ENCODE results near the gene NIPA2.

NIPA2 gene

DNA sequence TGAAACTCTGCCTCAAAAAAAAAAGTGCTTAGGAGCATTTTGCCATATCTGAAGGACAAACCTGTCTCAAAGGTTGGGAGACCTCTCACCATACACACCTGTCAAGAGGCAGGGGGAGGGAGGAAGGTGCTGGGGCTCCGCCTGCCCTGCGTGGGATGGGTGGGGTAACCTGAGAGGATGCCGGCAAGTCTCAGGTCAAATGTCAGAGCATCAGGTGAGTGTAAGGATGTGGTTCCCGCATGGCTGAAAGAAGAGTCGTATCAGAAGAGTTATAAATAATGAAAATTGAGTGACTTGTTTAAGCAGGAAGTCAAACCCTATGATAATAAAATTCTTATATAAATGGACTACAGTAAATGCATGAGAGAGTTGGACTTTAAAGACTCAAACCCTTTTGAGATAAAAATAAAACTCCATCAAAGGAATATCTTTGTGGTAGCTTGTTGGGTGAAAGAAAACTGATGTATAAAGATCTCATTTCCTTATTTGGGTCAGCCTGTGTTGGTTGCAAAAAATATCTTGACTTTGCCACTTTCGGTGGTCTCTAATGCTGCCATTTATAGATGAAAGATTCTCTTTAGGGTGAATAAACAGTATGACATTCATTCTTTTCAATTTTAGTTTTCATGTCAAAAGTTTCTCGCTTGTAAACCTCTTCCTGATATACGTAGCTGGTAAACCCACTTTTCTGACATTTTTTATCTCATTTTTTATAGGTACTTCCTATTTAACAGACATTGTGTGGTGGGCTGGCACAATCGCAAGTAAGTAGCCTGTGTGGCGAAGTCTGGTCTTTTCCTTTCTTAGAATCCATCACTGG, 28.2 kb upstream of the NIPA2 start:
- peaks cover 6% of the 10 kb centered on the region for H3K36me3 Mint-ChIP-seq (ENCODE audit: low read depth)
- TF ChIP-seq, protein P1, sequence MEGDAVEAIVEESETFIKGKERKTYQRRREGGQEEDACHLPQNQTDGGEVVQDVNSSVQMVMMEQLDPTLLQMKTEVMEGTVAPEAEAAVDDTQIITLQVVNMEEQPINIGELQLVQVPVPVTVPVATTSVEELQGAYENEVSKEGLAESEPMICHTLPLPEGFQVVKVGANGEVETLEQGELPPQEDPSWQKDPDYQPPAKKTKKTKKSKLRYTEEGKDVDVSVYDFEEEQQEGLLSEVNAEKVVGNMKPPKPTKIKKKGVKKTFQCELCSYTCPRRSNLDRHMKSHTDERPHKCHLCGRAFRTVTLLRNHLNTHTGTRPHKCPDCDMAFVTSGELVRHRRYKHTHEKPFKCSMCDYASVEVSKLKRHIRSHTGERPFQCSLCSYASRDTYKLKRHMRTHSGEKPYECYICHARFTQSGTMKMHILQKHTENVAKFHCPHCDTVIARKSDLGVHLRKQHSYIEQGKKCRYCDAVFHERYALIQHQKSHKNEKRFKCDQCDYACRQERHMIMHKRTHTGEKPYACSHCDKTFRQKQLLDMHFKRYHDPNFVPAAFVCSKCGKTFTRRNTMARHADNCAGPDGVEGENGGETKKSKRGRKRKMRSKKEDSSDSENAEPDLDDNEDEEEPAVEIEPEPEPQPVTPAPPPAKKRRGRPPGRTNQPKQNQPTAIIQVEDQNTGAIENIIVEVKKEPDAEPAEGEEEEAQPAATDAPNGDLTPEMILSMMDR (IDR thresholded peaks at IDR 0.05), result no peak
- no peaks in the 10 kb centered on the region for H3K9me3 Mint-ChIP-seq

DNA sequence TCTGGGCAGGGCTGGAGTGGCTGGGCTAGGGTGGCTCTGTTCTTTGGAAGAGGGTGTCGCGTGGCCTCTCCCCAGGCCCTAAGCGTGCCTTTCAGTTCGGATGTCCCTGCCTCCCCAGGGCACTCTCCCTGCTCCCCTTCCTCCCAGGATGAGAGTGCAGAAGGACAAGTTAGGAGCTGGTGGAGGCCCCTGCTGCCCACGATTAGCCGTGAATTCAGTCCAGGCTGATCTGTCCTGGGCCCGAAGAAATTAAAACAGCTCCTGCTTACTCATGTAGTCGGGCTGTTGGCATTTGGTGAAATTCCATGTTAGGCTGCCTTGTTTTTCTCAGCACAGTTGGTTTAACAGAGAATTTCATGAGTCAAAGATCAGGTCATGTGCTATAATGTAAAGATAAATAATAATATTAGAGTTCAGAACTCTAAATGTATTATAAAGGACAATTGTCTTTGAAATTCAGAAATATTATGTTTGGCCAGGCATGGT, 27.6 kb upstream of the NIPA2 start:
- TF ChIP-seq, protein P1 (IDR thresholded peaks at IDR 0.05), result no peak
- no peak overlapping the region for H3K4me3 Mint-ChIP-seq
- no peak for DNase-seq
- H3K4me1 Mint-ChIP-seq, result peaks cover 11% of the 10 kb centered on the region
- no peak overlapping the region for H3K27ac Mint-ChIP-seq
- H3K36me3 Mint-ChIP-seq (ENCODE audit: low read depth), result peaks cover 9% of the 10 kb centered on the region
- no peaks in the 10 kb centered on the region for H3K9me3 Mint-ChIP-seq
- no peaks in the 10 kb centered on the region for H3K27me3 Mint-ChIP-seq (ENCODE audit: low read depth, poor library complexity)

More for the DNA sequence above, 28.2 kb upstream of the NIPA2 start:
- DNase-seq, result no peak
- Mint-ChIP-seq H3K27me3 (ENCODE audit: low read depth, poor library complexity) (no peaks in the 10 kb centered on the region), H3K4me1 (peaks cover 11% of the 10 kb centered on the region), H3K4me3 (no peak overlapping the region), H3K27ac (peak overlapping the region; percentile 64)

DNA sequence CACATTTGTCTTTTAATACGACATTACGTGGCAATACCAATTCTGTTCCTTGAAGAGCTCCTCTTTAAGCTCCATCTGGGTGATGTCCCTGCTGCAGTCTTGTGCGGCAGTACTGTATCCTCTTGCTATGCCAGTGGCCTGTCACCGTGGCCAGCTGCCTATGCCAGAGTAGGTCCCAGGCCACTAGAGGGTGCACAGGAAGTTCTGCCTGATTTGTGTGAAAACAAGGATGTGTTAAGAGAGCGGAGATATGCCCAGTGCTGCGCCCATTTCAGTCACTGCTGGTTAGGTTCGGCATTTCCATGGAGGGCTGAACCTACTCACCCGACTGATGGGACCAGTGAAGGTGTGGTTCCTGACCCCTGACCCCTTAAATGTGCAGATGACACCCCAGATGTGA, 26.8 kb upstream of the NIPA2 start:
- Mint-ChIP-seq H3K36me3 (ENCODE audit: low read depth) (peaks cover 10% of the 10 kb centered on the region), H3K4me3 (no peak overlapping the region), H3K4me1 (peaks cover 6% of the 10 kb centered on the region), H3K27ac (peak overlapping the region; percentile 72), H3K27me3 (ENCODE audit: low read depth, poor library complexity) (no peaks in the 10 kb centered on the region), H3K9me3 (no peaks in the 10 kb centered on the region)
- TF ChIP-seq, protein P1 (IDR thresholded peaks at IDR 0.05), result peak; percentile 17
- peak; percentile 18 for DNase-seq

DNA sequence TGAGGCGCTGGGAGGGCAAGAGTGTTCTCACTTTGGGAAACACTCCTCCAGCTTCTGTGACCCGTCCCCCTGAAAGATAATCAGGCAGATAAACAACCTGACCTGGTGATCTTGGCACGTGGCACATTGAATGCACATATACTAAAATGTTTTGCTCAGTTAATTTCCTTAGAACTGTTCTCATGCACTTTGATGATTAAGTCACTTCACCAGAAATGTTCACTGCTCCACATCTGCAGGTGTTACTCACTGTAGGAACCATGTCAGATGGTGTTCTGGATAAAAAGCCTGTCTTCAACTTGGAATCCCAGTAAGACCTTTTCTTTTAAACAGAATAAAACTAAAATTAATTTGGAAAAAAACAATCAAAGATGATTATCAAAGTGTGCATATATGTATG, 24.6 kb upstream of the NIPA2 start:
- Mint-ChIP-seq H3K27ac (no peak overlapping the region), H3K36me3 (ENCODE audit: low read depth) (peaks cover 10% of the 10 kb centered on the region), H3K9me3 (no peaks in the 10 kb centered on the region), H3K4me3 (no peak overlapping the region), H3K4me1 (peaks cover 6% of the 10 kb centered on the region), H3K27me3 (ENCODE audit: low read depth, poor library complexity) (no peaks in the 10 kb centered on the region)
- TF ChIP-seq, protein P1 (IDR thresholded peaks at IDR 0.05), result no peak
- no peak for DNase-seq

DNA sequence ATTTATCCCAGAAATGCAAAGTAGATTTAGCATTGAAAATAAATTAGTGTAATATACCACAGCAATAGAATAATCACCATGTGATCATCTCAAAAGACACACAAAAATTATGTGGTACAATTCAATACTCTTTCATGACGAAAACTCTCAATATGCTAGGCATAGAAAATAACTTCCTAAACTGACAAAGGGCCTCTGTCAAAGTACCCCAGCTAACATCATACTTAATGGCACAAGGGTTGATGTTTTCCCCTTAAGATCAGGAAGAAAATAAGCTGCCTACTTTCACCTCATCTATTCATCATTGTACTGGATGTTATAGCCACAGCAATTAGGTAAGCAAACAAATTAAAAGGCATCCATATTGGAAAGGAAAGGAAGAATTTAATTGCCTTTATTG, 22.7 kb upstream of the NIPA2 start:
- H3K9me3 Mint-ChIP-seq, result no peaks in the 10 kb centered on the region

More for the DNA sequence above, 22.7 kb upstream of the NIPA2 start:
- TF ChIP-seq, protein P1 (IDR thresholded peaks at IDR 0.05), result no peak
- DNase-seq, result no peak
- peaks cover 6% of the 10 kb centered on the region for H3K4me1 Mint-ChIP-seq
- no peaks in the 10 kb centered on the region for H3K27me3 Mint-ChIP-seq (ENCODE audit: low read depth, poor library complexity)
- no peak overlapping the region for H3K4me3 Mint-ChIP-seq
- peaks cover 10% of the 10 kb centered on the region for H3K36me3 Mint-ChIP-seq (ENCODE audit: low read depth)
- no peak overlapping the region for H3K27ac Mint-ChIP-seq

All from nephron progenitor cell (in vitro differentiated cells).